C4-2B (cell line): Measurements from ENCODE around the gene NHS.

Source experiments
- ZFX ChIP-seq: fragments of 450-650 bp; IDR thresholded peaks from 2 replicates; pipeline ENCODE4 v1.6.1; 2017
- TF ChIP-seq, protein P1 (sequence below): fragments of 450-650 bp; conservative IDR thresholded peaks from 2 replicates; pipeline ENCODE4 v1.5.1; 2017; ENCODE audit warnings: mild to moderate bottlenecking

DNA sequence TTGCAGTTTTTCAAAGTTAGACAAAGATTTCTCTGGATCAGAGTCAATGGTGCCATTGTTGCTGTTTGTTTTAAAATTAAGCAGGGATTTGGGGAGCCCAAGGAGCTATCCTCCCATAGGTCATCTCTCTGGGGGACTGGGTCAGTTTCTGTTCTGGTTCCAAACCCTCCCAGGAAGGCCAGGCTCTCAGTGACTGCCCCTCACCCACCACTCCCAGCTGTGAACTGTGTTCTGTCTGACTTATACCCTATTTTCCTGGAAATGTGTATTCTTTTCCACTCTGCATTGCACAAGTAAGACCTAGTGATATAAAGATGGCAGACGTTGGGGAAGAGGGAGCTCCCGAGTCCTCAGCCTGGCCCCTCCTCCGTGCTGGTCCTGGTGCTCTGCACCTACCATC is 65.8 kb downstream of the NHS start:
- no peak for TF ChIP-seq ZFX
- TF ChIP-seq, protein P1, sequence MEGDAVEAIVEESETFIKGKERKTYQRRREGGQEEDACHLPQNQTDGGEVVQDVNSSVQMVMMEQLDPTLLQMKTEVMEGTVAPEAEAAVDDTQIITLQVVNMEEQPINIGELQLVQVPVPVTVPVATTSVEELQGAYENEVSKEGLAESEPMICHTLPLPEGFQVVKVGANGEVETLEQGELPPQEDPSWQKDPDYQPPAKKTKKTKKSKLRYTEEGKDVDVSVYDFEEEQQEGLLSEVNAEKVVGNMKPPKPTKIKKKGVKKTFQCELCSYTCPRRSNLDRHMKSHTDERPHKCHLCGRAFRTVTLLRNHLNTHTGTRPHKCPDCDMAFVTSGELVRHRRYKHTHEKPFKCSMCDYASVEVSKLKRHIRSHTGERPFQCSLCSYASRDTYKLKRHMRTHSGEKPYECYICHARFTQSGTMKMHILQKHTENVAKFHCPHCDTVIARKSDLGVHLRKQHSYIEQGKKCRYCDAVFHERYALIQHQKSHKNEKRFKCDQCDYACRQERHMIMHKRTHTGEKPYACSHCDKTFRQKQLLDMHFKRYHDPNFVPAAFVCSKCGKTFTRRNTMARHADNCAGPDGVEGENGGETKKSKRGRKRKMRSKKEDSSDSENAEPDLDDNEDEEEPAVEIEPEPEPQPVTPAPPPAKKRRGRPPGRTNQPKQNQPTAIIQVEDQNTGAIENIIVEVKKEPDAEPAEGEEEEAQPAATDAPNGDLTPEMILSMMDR: no peak
